ENCODE results near the gene SYNRG. TPM values are rescaled to one million over a fixed set of nuclear protein-coding genes. Genes with fewer than 3 reads are reported as not detected.
A peak's percentile ranks its signal among the peaks of the same experiment; 100 is the strongest.

SYNRG gene
- total and polyA plus RNA-seq, 2 of the 13 experiments (the other 11 are each of a cell fraction or from before 2014, with no cell fraction given), result 7.3 to 8.7 TPM

GRCh38 chr17:37642681-37643080, 33.5 kb upstream of the SYNRG start:
- H3K4me3 ChIP-seq (replicated peaks in 1 of 3; ENCODE audit: insufficient read depth in 1 of 3, low read depth in 2 of 3, low read length in 3 of 3), result peak overlapping the region; percentile 86 to 96 (median 86)
- peak overlapping the region; percentile 90 for H3K4me2 ChIP-seq (ENCODE audit: low read depth, low read length)
- TSS peak; percentile 83 for BruUV-seq (replicated peaks)
- intact Hi-C loops (cut with micrococcal nuclease; ENCODE audit: unreplicated experiment), result no loop called here
- peaks cover 37% of the 10 kb centered on the region for H3K4me1 ChIP-seq (ENCODE audit: insufficient read depth, low read length)
- FAIRE-seq (no peak), DNase-seq (ENCODE audit: low spot score) (no peak), ATAC-seq (no peak)
- CTCF ChIA-PET (ENCODE audit: low intra/inter-chr PET ratio, low total read pairs), result no interaction called here
- no peaks in the 10 kb centered on the region; a peak in 2 of 5 replicates for H3K27me3 ChIP-seq (ENCODE audit: control insufficient read depth in 1 of 2, insufficient read depth in 2 of 2, low read length in 2 of 2)
- H3K36me3 ChIP-seq (replicated peaks in 1 of 2; ENCODE audit: control insufficient read depth in 1 of 2, insufficient read depth in 2 of 2, low read length in 2 of 2), result peaks cover 3 to 25% of the 10 kb centered on the region in 2 experiments
- TF ChIP-seq ZNF331 (CRISPR knock-in tag; IDR thresholded peaks at IDR 0.05) (no peak), POLR2AphosphoS5 (IDR thresholded peaks at IDR 0.05; ENCODE audit: low read depth, low read length) (no peak), MAF1 (CRISPR knock-in tag; IDR thresholded peaks at IDR 0.05; ENCODE audit: borderline replicate concordance) (no peak), SNAI1 (CRISPR knock-in tag; IDR thresholded peaks at IDR 0.05; ENCODE audit: borderline replicate concordance) (0 out of 2 replicates have a peak, but pooled peaks have one; percentile 7), MLXIP (CRISPR knock-in tag; IDR thresholded peaks at IDR 0.05; ENCODE audit: borderline replicate concordance) (no peak), RCOR2 (CRISPR knock-in tag; IDR thresholded peaks at IDR 0.05) (no peak), GFI1 (CRISPR knock-in tag; IDR thresholded peaks at IDR 0.05; ENCODE audit: borderline replicate concordance) (0 out of 2 replicates have a peak, but pooled peaks have one; percentile 22), ZNF580 (CRISPR knock-in tag; IDR thresholded peaks at IDR 0.05; ENCODE audit: borderline replicate concordance, low read depth) (no peak)
- no peak overlapping the region for H2AFZ ChIP-seq (ENCODE audit: low read length)
- H3K9me3 ChIP-seq (ENCODE audit: low read length), result no peaks in the 10 kb centered on the region
- POLR2A ChIA-PET, result no interaction called here
- peak overlapping the region; percentile 77 for H3K27ac ChIP-seq (ENCODE audit: extremely low read length, insufficient read depth, low read length)
- H3K9ac ChIP-seq (ENCODE audit: insufficient read depth, low read depth, low read length), result peak overlapping the region; percentile 91
- H3K79me2 ChIP-seq (ENCODE audit: insufficient read depth, low read length), result peaks cover 41% of the 10 kb centered on the region
- H4K20me1 ChIP-seq (ENCODE audit: insufficient read depth, low read length), result no peaks in the 10 kb centered on the region
- WGBS (ENCODE audit: low lambda C conversion rate), result 4% methylated on average over 7 of the region's 7 CpGs
- in situ Hi-C loops (cut with HindIII; ENCODE audit: extremely low pct_ligation_motif_present, low pct_unique_long_range_greater_than_20kb), result loop anchor here (10.0 kb wide), 1 partner anchor 102 kb away; the partner anchor contains the start of gene HNF1B

All from HepG2 (cell line).